Measurements from ENCODE around the gene VILL.

The VILL gene

GRCh38 chr3:37990527-37990926 is at the start of gene VILL:
VILL (plus strand) TSS chr3:37990786; CDS start chr3:37993673, 2,887 bp downstream.
- no peak for DNase-seq (ENCODE audit: low read depth)

GRCh38 chr3:37941608-37942508 is 48.7 kb upstream of the VILL start:
- no peak for DNase-seq (ENCODE audit: low read depth)

- DNase-seq (ENCODE audit: low read depth), result no peak
Observed at GRCh38 chr3:37942646-37943045, 47.9 kb upstream of the VILL start.

- no peak for DNase-seq (ENCODE audit: low read depth)
Observed at GRCh38 chr3:37943126-37943525, 47.5 kb upstream of the VILL start.

GRCh38 chr3:37943631-37944314 is 46.8 kb upstream of the VILL start:
- no peak for DNase-seq (ENCODE audit: low read depth)

- no peak for DNase-seq (ENCODE audit: low read depth)
Observed at GRCh38 chr3:37944391-37944842, 46.2 kb upstream of the VILL start.

GRCh38 chr3:37945156-37945806 is 45.3 kb upstream of the VILL start:
- DNase-seq (ENCODE audit: low read depth), result no peak

GRCh38 chr3:37945807-37946530 is 44.6 kb upstream of the VILL start:
- DNase-seq (ENCODE audit: low read depth), result no peak

- no peak for DNase-seq (ENCODE audit: low read depth)
Observed at GRCh38 chr3:37946531-37946889, 44.1 kb upstream of the VILL start.

- DNase-seq (ENCODE audit: low read depth), result no peak
Observed at GRCh38 chr3:37949866-37950265, 40.7 kb upstream of the VILL start.

- no peak for DNase-seq (ENCODE audit: low read depth)
Observed at GRCh38 chr3:37952564-37952963, 38.0 kb upstream of the VILL start.

GRCh38 chr3:37953226-37953625 is 37.4 kb upstream of the VILL start:
- DNase-seq (ENCODE audit: low read depth), result no peak

GRCh38 chr3:37953707-37954394 is 36.7 kb upstream of the VILL start:
- DNase-seq (ENCODE audit: low read depth), result no peak

- no peak for DNase-seq (ENCODE audit: low read depth)
Observed at GRCh38 chr3:37954881-37955280, 35.7 kb upstream of the VILL start.

- DNase-seq (ENCODE audit: low read depth), result no peak
Observed at GRCh38 chr3:37955918-37956707, 34.5 kb upstream of the VILL start.

GRCh38 chr3:37956723-37957538 is 33.7 kb upstream of the VILL start:
- no peak for DNase-seq (ENCODE audit: low read depth)

- no peak for DNase-seq (ENCODE audit: low read depth)
Observed at GRCh38 chr3:37957539-37957936, 33.0 kb upstream of the VILL start.

GRCh38 chr3:37961622-37962431 is 28.8 kb upstream of the VILL start:
- no peak for DNase-seq (ENCODE audit: low read depth)

GRCh38 chr3:37963016-37963415 is 27.6 kb upstream of the VILL start:
- DNase-seq (ENCODE audit: low read depth), result no peak

Data from activated T-cell treated with anti-CD3 and anti-CD28 coated beads for 24 hours (primary cell).